GM06990 (cell line): ENCODE data around the gene SLC2A4RG.

Source experiments
- DNase-seq: peaks from one replicate; pipeline ENCODE4 v3.0.0-alpha.2; 2011; ENCODE audit not compliant: insufficient read length; ENCODE audit errors: extremely low read depth
- H3K27me3 ChIP-seq: replicated peaks from 2 replicates; pipeline ENCODE4 v1.6.0; 2011; ENCODE audit warnings: low read length; ENCODE audit not compliant: control insufficient read depth, insufficient read depth
- H3K36me3 ChIP-seq: 2 replicates; pipeline ENCODE4 v1.5.1; 2011; ENCODE audit warnings: low read length; ENCODE audit not compliant: control insufficient read depth, insufficient read depth
- H3K4me3 ChIP-seq: replicated peaks from 2 replicates; pipeline ENCODE4 v1.5.1; 2011; ENCODE audit warnings: low read depth, mild to moderate bottlenecking, control low read depth, low read length
- CTCF ChIP-seq: IDR thresholded peaks from 2 replicates; pipeline ENCODE4 v1.5.1; 2011; ENCODE audit warnings: low read length, control low read depth, mild to moderate bottlenecking, inconsistent platforms; ENCODE audit not compliant: insufficient read depth, poor library complexity, severe bottlenecking

SLC2A4RG gene

GRCh38 chr20:63733579-63734081 lies 5.9 kb upstream of the SLC2A4RG start:
- no peaks in the 10 kb centered on the region for H3K27me3 ChIP-seq
- no peak for TF ChIP-seq CTCF
- no peak overlapping the region for H3K4me3 ChIP-seq
- DNase-seq, result no peak
- peaks cover 26% of the 10 kb centered on the region for H3K36me3 ChIP-seq

GRCh38 chr20:63734111-63734945 lies 5.2 kb upstream of the SLC2A4RG start:
- Histone ChIP-seq H3K4me3 (no peak overlapping the region), H3K36me3 (peaks cover 26% of the 10 kb centered on the region), H3K27me3 (no peaks in the 10 kb centered on the region)
- TF ChIP-seq CTCF, result no peak
- DNase-seq, result no peak

- H3K36me3 ChIP-seq, result peaks cover 23% of the 10 kb centered on the region
- no peak for TF ChIP-seq CTCF
- no peaks in the 10 kb centered on the region for H3K27me3 ChIP-seq
- no peak overlapping the region for H3K4me3 ChIP-seq
- no peak for DNase-seq
These were observed 4.4 kb upstream of the SLC2A4RG start for GRCh38 chr20:63734946-63735858.

GRCh38 chr20:63735859-63736718 lies 3.5 kb upstream of the SLC2A4RG start, which contains the start of gene LIME1:
Gene LIME1 (plus strand): TSS chr20:63736664. CDS start chr20:63737550, 886 bp downstream.
- Histone ChIP-seq H3K36me3 (peaks cover 21% of the 10 kb centered on the region), H3K4me3 (peak within 1 kb of the TSS; percentile 65), H3K27me3 (no peaks in the 10 kb centered on the region)
- no peak for TF ChIP-seq CTCF
- peak; percentile 85 for DNase-seq
